DMS53 (cell line): ENCODE results near the gene CARD11.

Experiments used
- DNase-seq: peaks from one replicate; lab custom pipeline; 2025; lab: John Stamatoyannopoulos, UW

CARD11 gene

GRCh38 chr7:2939193-2939885 lies 104.3 kb downstream of the CARD11 start:
- no peak for DNase-seq

GRCh38 chr7:2938514-2939192 lies 105.0 kb downstream of the CARD11 start:
- DNase-seq = no peak

DNA sequence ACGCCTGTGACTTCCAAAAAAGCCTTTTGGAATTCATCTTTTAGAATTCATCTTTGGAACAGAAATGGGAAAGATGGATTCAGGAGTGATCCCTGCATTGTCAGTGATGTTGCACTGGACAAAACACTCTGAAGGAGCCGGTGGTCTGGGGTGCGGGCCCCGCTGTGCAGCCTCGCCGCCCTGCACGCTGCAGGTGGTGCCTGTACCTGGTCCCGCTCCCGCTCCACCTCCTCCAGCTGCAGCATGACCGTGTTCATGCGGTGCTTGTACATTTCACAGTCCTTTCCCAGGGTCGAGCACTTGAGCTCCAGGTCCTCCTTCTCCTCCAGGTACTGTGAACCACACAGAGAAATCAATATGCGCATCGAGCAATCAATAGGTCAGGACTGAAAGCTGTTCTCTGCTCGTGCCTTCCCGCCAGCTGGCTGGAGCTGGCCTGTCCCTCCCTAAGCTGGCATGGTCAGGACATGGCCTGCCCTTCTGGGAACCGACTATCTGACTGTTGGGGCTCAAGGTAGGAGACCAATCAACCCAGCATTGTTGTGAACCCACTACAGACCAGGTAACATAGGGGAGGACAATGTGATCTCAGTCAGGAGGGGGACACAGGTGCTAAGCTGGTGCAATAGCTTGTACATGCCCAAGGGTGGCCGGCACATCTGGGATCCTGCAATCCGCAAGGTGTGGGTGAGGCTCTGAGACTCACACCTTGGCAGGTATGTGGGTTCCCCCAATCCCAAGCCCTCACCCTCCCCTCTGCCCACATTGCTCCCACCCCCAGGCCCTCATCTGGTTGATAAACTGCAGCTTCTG lies 105.8 kb downstream of the CARD11 start:
- no peak for DNase-seq

- DNase-seq = no peak
Measured at GRCh38 chr7:2936891-2937580, 106.6 kb downstream of the CARD11 start.

DNA sequence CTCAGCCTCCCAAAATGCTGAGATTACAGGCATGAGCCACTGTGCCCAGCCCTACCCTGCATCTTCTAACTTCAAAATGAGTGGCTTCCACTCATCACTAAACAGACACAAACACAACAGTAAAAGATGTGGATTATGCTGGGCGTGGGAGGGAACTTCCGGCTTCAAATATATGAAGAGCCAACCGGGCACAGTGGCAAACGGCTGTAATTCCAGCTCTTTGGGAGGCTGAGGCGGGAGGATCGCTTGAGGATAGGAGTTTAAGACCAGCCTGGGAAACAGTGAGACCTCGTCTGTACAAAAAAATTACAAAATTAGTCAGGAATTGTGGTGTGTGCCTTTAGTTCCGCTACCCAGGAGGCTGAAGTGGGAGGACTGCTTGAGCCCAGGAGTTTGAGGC lies 107.4 kb downstream of the CARD11 start:
- no peak for DNase-seq

DNA sequence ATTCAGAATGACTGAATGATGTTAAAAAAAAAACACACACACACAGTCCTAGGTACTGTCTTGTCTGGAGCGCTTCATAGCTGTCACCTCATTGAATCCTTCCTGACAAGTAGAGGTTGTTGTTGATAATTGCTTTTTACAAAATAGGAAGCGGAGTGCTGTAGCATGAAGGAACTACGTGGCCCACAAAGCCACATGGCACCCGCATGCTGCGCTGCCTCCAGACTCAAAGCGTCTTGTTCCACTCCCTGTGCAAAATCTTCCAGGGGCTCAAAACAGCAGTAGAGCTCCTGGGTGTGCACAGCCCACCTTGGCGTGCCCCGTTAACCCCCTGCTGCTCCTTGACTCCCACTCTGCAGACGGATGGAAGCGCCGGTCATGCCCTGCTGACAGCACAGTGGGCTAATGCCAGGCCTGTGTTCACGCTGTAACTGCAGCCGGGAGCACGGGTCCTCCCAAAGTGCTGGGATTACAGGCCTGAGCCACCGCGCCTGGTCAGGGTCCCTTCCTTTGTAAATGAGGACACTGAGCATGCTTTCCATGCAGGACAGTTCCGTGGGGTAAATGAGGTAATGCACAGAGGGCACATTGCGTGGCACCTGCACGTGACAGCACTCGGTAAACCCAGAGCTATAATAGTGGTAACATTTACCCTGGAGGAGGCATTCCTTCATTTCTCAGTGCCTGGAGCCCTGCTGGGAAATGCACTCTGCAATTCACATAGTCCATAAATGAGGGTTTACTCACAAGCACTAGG lies 108.5 kb downstream of the CARD11 start:
- no peak for DNase-seq

DNA sequence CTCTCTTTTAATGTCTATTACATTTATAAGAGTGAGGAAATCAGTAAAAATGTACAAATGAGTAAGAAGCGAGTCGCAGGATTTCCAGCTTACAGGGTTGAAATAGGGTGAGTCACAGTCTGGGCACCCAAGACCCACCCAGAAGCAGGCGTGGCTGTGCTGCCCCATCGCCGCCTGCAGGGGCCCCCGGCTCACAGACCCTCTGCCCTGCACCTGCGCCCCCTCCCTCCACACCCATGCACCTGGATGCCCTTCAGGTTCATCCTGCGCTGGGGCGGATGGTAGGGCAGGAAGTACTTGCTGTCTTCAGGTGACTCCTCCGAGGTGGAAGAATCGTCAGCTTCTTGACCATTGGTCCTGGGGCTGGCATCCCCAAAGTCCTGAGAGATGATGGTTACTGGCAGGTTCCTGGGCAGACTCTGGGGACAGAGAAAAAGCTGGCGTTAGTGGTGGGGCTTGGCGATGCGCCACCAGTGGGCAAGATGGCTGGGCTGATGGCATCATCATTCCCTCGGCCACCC lies 109.4 kb downstream of the CARD11 start:
- no peak for DNase-seq

DNA sequence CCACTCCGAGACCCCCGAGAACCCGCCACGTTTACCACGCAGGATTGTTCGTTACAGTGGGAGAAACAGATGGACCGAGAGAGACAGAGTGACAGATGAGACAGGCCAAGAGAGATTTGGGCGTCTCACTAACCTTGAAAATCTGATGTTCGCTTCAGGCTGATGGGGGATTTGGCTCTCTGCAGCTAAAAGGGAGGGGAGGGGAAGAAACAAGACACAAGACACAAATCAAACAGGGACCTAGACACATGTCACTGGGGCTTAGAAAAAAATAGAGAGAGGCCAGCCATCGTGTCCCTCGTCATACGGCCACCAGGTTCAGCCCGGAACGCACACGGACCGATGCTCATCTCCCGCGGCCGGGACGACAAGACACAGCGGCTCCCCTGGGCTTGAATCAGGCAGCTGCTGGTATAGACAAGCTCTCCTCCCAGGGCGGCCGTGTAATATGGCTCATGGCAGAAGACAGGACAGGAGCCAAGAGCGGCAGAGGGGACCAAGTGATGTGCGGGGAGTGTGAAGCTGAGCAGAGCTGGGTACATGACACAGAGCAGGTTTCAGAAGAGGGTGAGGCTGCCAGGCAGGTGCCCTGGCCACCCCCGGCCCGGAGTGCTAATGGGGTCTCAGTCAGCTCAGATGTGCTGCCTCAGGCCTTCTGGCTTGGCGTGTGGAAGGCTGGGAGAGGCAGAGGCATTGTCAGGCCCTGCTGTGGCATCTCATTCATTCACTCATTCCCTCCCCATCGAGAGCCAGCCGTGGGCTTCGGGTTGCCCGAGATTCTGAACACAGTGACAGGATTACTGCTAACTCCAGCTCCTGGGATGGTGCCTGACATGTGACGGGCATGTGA lies 111.0 kb downstream of the CARD11 start:
- DNase-seq = peak; percentile 28

GRCh38 chr7:2931034-2931415 lies 112.6 kb downstream of the CARD11 start:
- DNase-seq = no peak

DNA sequence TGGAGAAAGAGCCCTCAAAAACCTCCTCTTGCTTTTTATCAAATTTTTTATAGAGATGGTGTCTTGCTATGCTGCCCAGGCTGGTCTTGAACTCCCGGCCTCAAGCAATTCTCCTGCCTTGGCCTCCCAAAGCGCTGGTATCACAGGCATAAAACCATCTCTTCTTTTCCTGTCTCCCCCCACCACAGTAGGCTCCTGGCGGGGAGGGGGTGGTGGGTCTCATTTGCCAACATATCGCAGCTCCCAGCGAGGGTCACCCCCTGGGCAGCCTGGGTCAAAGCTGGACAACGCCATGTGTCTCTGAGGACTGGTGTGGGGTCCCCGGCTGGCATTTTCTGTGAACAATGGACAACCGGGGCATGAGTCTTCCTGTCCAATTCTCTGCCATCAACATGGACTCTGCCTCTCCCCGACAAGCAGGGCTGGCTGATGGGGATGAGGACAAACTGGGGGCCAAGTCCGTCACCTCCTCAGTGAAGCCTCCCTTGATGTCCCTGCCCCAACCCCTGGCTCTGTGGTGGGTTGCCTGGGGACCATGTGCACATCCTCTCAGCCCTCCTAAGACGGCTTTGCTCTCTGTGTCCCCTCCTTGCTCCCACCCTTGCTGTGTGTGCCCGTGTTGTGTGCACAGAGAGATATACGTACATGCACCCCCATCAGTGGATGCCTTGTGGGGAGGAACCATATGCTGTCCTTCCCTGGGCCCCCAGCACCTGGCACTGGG lies 113.2 kb downstream of the CARD11 start:
- DNase-seq = no peak

- DNase-seq = no peak
Measured at GRCh38 chr7:2929321-2930201, 114.1 kb downstream of the CARD11 start.

DNA sequence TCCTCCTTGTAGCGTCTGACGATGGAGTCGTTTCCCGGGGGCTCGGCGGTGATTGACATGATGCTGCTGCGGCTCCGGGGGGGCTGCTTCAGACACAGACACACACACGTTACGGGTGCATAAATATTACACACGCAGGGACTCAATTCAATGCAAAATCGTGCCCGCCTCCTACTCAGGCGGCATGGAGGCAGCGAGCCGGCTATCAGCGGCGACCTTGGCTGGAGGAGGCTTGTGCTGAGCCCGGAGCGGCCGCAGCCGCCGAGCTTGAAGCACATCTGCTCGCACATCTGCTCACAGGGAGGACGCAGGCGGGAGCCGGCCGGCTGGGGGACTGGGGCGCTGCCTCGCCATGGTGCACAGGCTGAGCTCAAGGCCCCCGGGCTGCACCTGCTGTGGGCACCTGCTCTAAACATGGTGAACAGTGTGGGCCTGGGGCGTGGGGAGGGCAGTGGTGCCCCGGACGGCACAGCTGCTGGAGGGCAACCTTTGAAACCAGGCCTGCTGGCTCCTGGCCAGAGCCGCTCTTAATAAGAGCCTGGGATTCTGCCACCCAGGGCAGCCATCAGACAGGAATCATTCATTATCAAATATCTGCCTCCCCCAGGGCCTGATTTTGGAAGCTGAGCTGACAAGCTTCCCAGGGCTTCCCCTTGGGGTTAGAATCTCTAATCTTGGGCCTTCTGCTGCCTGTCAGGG lies 114.9 kb downstream of the CARD11 start:
- DNase-seq = peak; percentile 27

DNA sequence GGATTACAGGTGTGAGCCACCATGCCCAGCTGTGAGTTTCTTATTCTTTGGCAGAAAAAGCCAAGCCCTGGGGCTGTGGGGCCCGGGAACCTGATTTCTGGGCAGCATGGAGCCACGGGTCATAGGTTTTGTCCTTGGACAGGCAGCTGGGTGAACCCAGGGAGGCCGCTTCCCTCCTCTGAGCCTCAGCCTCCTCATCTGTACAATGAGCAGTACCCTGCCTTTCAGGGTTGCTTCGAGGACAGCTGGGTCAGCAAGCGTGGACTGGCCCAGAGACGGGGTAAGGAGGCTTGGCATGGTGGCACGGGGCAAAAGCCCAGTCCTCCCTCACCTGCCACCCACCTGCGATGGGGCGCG lies 115.4 kb downstream of the CARD11 start:
- no peak for DNase-seq

- DNase-seq = no peak
Measured at GRCh38 chr7:2927592-2927991, 116.1 kb downstream of the CARD11 start.

DNA sequence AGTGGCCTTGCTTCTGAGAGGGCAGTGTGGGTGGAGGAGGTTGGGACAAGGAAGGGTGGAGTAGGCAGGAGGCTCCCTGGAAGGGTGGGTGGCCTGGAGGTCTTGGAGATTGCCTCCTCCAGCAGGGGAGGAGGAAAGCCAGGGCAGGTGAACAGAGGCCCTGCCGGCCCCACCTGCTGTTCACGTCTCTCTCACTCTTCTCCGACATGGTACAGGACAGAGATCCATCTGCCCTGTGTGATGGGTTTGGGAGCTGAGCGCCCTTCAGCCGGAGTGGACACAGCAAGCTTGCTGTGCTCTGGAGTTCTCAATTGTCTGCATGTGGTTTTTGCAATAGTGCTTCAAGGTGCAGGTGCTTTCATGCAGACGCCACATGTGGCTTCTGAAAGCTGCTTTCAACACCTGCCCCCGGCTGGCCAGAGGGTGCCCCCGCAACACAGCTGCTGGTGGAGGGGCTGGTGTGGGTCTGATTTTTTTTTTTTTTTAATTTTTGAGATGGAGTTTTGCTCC lies 116.7 kb downstream of the CARD11 start:
- DNase-seq = no peak

- DNase-seq = no peak
Measured at GRCh38 chr7:2926120-2926895, 117.4 kb downstream of the CARD11 start.
